HT-29 (cell line): Measurements from ENCODE around the gene KRTAP1-1. TPM values are rescaled to one million over a fixed set of nuclear protein-coding genes. Genes with fewer than 3 reads are reported as not detected.
"Not testable (repeated sequence)": the region's sequence is repeated elsewhere in the genome, so short reads cannot be mapped to it uniquely, and the experiment has no call there.

Experiments used
- DNase-seq: peaks from one replicate; pipeline ENCODE4 v3.0.0-alpha.2; 2015; ENCODE audit warnings: low spot score
- total RNA-seq: library from RNA; depleted of rRNA; stranded (reverse); fragments of >200 nt; shearing (Covaris generic); gene quantifications from 2 replicates; pipeline ENCODE4 v1.2.3, GENCODE V29; 2014; rRNA removed

Gene KRTAP1-1, protein sequence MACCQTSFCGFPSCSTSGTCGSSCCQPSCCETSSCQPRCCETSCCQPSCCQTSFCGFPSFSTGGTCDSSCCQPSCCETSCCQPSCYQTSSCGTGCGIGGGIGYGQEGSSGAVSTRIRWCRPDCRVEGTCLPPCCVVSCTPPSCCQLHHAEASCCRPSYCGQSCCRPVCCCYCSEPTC
- 0.42 and 0.64 TPM in 2 replicates for total RNA-seq

DNA sequence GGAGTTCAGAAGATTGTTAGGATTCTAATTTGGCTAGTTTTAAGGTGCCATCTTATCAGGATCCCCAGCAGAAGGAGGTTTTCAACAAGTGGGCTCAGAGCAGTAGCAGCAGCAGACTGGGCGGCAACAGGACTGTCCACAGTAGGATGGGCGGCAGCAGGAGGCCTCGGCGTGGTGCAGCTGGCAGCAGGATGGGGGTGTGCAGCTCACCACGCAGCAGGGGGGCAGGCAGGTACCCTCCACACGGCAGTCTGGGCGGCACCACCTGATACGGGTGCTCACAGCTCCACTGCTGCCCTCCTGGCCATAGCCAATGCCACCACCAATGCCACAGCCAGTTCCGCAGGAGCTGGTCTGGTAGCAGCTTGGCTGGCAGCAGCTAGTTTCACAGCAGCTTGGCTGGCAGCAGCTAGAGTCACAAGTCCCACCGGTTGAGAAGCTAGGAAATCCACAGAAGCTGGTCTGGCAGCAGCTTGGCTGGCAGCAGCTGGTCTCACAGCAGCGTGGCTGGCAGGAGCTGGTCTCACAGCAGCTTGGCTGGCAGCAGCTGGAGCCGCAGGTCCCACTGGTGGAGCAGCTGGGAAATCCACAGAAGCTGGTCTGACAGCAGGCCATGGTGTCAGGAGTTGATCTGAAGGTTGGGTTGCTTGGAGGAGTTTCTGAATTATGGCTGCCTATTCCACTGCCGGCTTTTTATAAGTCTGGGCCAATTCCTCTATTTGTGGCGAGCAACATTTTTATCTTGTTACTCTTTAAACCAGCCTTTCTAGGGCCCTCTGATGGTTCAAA is at the start of gene KRTAP1-1:
KRTAP1-1 (minus strand) TSS at position 668 of the 789 bp plus-strand sequence; CDS start at position 615, 53 bp downstream.
- peak; percentile 21 for DNase-seq

DNA sequence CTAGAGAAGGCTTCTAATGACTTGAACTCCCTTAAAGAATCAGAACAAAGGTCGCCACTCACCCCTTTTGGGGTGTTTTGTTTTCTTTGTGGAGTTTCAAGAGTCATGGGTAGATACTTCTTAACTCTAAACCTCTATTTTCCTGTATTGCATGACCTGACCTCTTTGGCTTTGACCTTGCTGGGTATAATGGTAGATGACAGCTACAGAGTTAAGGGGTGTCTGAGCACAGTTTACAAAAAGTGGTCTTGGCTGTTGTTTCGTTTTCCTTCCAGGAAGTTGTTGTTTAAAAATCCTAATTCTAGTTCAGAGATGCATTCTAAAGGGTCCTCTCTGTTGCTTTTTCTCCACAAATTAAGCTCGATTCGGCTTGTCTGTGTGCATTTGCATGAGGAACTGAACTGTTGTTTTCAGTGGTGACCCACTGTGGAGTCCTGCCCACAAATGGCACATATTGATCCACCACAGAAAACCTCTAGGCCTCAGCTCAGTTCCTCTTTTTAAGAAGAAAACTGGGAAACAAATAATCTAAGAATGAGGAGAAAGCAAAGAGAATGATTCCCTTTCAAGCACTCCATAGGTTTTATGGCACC is 47.6 kb upstream of the KRTAP1-1 start:
- not testable (repeated sequence) for DNase-seq

DNA sequence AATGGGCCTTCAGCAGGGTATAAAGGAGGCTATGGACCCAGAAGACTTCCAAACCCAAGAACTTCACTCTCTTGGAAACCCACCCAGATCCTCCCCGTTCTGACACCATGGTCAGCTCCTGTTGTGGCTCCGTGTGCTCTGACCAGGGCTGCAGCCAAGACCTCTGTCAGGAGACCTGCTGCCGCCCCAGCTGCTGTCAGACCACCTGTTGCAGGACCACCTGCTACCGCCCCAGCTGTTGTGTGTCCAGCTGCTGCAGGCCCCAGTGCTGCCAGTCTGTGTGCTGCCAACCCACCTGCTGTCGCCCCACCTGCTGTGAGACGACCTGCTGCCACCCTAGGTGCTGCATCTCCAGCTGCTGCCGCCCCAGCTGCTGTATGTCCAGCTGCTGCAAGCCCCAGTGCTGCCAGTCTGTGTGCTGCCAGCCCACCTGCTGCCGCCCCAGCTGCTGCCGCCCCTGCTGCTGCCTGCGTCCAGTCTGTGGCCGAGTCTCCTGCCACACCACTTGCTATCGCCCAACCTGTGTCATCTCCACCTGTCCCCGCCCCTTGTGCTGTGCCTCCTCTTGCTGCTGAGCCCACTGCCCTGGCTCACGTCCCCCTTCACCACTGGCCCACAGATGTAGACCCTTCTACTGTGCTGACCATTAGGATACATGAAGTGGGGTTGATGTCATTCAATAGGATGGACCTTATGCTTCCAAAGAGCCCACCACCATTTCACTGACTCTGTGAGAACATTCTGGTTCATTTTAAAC is 43.0 kb upstream of the KRTAP1-1 start, which contains the start of gene KRTAP4-7:
KRTAP4-7 (plus strand) TSS at position 51 of the 757 bp plus-strand sequence; CDS start at position 108, 57 bp downstream.
- not testable (repeated sequence) for DNase-seq

DNA sequence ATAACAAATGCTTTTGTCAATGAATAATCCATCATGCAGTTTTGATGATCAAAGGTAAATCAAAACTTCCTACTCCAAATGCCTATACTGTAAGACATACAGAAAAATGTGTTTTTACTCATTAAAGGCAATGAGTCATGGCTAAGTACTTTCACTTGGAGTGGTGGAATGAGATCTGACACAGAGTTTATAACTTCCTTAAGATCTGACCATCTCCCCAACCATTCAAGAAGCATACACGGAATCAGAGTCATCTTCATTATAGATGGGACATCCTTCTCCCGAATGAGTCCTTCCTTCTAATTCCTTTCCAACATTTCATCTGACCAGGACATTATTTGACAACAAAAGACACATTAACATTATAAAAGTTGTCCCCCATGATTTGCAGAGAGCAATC is 42.2 kb upstream of the KRTAP1-1 start:
- peak; percentile 15 for DNase-seq

DNA sequence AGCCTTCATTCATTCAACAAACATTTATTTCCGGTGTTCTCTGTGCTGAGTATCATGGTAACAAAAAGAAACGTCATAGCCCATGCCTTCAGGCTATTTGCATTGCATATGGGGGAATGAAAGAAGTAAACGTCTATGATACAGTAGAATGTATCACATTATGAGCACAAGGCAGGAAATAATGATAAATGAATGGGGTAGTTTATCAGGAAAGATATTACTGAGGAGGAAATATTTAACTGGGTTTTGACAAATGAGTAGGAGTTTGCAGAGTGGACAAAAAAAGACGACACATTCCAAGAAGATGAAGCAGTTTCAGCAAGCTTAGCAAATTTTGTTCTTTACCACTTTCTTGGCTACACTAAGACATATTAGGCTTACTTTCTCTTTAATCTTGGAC is 41.4 kb upstream of the KRTAP1-1 start:
- no peak for DNase-seq

DNA sequence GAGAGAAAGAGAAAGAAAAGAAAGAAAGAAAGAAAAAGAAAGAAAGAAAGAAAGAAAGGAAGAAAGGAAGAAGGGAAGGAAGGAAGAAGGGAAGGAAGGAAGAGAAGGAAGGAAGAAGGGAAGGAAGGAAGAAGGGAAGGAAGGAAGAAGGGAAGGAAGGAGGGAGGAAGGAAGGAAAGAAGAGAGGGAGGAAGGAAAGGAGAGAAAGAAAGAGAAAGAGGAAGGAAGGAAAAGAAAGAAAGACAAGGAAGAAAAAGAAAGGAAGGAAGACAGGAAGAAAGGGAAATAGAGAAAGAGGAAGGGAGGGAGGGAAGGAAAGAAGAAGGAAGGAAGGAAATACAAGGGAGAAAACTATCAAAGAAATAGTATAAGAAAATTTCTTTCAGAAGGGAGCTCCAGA is 35.5 kb upstream of the KRTAP1-1 start:
- no peak for DNase-seq

DNA sequence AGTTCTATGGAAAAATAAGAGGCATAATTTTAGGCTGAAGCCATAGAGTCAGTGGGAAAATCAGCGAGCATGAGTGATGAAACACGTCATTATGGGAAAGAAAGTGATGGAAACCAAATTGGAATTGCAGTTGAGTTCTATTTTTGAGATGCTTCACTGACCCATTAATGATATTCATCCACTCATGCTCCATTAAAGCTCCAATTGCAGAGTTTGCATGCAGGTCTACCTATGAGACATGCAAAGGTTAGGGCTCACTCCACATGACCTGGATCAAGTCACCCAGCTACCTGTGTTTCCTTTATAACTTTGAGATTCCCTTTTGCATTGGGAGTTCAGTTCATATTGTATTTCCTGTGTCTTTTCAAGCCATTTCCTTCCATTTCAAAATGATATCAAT is 32.4 kb upstream of the KRTAP1-1 start:
- DNase-seq = no peak

DNA sequence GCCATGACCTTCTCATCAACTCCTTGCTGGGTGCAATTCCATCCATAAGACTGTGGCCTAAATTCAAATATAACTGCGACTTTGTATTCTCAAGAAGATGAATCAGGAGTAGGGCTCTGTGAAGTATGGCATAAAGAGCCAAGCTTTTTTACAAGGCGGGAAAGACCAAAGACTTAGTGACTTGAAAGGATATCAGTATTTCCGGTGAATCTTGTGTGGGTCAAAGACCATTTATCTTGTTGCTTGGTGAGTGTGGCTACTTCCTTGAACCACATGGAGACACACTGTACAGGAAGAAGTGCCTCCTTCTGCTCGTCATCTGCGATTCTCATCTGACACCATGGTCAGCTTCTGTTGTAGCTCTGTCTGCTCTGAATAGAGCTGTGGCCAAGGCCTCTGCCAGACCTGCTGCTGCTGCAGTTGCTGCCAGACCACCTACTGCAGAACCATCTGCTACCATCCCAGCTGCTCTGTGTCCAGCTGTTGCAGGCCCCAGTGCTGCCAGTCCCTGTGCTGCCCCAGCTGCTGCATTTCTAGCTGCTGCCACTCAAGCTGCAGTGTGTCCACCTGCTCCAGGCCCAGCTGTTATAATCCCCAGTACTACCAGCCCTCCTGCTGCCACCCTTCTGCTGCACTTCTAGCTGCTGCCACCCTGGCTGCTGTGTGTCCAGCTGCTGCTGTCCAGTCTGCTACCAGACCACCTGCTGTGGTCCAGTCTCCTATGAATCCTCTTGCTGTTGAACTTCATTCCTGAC is 30.5 kb upstream of the KRTAP1-1 start:
- DNase-seq = peak; percentile 16

DNA sequence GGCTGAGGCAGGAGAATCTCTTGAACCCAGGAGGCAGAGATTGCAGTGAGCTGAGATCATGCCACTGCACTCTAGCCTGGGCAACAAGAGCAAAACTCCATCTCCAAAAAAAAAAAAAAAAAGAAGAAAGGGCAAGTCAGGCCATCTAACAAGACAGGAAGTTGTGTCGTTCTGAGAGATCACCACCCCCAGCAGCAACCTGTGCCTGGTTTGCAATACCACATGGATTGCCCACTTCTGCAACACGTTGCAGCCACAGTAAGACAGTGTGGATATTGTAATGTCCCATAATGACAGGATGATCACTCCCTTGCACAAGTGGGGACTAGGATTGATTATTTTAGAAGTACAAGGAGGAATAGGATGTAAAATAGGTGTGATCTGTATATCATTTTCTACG is 27.8 kb upstream of the KRTAP1-1 start:
- DNase-seq = no peak

DNA sequence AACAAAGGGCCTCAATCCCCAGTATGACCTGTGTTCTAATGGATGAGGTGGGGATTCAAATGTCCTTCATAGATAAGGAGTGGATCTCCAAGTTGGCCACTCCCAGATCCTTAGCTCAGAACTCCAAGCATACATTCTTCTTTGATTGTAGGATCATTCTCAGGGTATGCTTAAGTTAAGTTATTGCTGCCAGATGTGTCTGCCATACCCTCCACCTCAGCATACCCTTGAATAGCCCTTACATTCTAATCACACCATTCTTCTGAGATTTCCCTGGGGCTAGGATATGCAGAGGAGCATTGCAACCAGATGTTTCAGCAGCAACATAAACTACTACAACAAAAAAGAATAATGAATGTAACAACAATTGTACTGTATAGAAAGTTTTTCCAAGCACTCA is 26.0 kb upstream of the KRTAP1-1 start:
- no peak for DNase-seq

DNA sequence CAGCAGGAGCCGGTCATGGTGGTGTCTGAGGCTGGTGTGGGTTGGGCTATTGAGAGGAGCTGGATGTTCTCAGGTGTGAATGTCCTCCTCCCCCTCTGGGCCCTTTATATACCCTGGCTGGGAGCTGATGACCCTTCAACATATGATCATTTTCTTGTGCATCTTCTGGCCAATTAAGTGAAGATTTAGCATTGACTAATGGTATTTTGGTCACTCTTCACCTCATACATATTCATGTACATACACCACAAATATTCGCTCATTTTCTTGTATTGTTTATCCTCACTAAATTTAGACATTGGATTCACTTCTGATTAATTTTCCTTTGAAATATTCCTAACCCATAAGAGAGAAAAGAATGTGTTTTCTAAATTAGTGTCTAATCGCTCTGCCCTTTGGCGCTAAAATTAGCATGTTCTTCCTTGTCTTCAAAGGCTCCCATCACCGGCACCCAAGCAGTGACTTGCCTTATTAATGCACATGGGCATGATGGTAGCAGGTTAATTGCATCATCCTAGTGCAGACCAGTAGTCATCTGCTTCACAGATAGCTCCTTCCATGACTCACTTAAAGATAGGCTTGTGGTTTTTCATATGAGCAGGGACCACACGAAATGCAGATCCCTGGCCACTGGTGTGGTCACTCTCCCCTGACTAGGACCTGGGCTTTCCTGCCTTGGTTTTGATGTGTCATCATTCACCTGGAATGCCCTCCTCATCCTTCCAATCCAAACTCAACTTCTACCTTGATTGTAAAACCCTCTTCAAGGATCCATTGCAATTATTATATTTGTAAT is 24.8 kb upstream of the KRTAP1-1 start, which contains the start of gene KRTAP2-4:
KRTAP2-4 (minus strand) TSS at position 51 of the 796 bp plus-strand sequence; CDS start at position 17, 34 bp downstream.
- no peak for DNase-seq

DNA sequence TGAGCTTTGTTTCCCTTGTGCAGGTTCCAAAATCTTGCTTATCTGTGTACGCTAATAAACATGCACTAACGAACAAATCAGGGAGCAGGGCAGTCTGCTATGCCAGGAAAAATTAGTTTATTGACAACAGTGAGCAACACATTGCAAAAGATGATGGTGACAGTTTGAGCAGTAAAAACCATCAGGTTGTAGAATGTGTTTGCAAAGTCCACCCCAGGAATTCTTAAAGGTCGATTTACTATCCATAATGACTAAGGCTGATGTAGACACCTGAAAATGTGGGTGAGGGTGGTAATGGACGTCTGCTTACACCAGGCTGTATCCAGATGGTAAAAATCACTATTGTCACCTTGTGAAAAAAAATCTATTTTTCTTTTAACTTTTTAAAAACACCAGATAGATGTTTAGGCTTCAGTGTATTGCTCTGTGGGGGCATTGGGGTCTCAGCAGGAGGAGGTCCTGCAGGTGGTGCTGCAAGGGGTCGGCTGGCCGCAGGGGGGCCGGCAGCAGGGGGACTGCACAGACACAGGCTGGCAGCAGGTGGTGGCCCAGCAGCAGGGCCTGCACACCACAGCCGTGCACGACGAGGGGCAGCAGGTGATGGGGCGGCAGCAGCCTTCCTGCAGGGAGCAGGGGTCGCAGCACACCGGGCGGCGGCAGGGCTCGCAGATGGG is 23.9 kb upstream of the KRTAP1-1 start:
- not testable (repeated sequence) for DNase-seq

DNA sequence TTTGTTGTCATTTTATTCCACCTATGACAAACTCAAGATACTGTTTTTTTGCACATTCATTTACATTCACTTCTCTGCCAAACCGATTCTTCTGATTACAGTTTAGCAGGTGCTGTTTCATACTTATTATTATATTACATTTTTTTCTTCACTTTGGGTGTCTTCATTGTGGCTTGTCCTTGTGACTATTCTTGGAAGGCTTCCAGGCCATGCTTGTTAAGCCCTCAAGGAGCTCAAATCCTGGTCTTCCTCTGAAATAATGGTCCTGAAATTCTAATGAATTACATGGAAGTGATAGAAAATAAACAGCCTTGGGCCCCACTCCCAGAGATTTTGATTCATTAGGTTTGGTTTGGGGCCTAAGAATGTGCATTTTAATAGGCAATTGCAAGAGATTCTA is 23.1 kb upstream of the KRTAP1-1 start:
- DNase-seq = no peak

DNA sequence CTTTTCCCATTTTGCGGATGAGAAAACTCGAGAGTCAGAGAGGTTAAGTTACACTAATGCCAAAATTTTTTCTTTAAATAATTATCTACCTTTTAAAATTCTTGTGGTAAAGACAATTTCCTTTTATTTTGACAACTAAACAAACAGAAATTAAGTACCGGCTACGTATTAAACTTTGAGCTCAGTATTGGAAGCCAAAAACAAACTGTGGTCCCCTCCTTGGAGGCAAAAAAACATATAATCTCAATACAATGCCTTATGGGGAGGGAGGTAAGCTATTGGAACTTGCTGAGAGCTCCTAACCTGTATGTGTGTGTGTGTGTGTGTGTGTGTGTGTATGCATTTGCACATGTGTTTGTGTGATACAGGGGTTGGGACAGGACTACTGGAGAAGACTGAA is 22.2 kb upstream of the KRTAP1-1 start:
- no peak for DNase-seq

DNA sequence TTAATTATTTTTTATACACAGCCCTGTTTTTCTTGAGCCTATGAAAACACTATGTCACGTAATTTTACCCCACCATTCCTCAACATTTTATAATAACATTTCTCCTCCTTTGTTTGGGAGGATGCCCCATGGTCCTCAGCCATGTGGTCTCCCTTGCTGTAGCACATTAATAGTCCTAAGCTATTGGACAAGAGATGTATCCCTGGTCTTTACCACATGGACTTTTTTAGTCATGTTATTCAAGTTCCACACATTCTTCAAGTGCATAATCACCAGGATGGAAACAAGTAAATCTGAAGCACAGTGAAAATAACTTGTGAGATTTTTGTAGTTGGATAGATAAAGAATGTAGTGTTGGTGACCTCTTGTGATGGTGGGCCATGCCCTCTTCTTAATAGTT is 20.7 kb upstream of the KRTAP1-1 start:
- no peak for DNase-seq

DNA sequence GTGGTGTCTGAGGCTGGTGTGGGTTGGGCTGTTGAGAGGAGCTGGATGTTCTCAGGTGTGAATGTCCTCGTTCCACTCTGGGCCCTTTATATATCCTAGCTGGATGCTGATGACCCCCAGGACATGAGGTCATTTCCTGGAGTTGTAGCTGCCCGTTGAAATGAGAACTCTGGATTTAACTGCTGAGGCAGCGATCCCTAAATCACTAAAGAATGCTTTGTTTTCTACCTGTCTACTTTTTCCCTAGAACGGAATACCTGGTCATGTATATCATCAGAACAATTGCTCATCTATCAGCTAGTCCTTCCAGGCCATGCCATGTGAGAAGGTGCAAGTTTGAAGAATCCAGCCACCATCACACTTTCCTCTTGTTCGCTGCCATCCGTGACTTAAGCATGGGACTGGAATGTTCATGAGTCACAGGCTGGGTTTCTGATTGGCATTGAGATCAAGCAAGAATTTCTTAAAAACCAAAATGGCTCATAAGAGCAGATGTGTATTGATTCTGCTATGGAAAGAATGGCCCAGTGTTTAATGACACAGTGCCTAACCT is 18.9 kb upstream of the KRTAP1-1 start, which contains the start of gene KRTAP2-3:
KRTAP2-3 (minus strand) TSS at position 63 of the 553 bp plus-strand sequence. CDS start 64 bp downstream, outside the sequence.
- DNase-seq = no peak

DNA sequence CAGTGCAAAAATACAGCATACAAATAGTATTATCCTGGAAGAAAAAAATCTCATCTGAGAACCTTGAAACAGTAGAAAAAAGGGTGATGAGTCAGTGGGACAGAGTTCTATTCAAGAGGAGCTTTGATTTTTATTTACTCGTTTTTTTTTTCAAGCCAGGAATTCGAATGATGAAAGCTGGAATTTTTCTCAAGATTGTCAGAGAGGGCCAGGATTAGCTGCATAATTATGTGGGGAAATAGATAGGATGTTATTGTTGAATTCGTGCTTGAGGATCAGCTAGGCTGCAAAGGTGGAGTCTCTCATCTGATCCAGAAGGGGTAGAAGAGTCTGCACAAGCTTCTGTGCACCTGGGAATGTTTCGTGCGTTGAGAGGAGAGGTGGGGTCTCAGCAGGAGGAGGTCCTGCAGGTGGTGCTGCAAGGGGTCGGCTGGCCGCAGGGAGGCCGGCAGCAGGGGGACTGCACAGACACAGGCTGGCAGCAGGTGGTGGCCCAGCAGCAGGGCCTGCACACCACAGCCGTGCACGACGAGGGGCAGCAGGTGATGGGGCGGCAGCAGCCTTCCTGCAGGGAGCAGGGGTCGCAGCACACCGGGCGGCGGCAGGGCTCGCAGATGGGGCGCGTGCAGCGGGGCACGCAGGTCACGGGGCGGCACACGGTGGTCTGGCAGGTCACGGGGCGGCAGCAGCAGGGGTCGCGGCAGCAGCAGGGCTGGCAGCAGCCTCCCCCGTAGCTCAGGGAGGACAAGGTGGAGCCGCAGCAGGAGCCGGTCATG is 18.2 kb upstream of the KRTAP1-1 start:
- DNase-seq = not testable (repeated sequence)

DNA sequence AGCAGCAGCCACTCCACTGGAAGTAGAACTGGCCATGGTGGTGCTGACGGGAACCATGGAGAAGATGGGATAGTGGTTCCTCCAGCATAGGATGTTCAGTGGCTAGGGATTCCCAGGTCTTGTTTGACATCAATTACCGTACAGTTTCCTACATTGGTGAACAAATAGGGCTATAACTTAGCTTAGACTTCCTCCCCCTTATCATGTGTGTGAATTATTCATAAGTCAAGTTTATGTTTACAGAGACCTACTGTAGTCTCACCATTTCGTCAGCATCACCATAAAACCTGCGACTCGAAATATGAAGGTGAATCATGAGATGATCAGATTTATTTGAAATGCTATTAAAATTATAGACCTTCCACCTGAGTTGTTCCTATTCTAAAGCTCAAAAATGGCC is 17.5 kb upstream of the KRTAP1-1 start:
- DNase-seq = no peak
